Measurements from ENCODE around the gene TRDMT1. TPM values are rescaled to one million over a fixed set of nuclear protein-coding genes. Genes with fewer than 3 reads are reported as not detected.

TRDMT1 gene
- total and polyA plus RNA-seq, 2 donors (not counting 1 experiment from before 2014, with no cell fraction given): 3.0 to 20.4 TPM

DNA sequence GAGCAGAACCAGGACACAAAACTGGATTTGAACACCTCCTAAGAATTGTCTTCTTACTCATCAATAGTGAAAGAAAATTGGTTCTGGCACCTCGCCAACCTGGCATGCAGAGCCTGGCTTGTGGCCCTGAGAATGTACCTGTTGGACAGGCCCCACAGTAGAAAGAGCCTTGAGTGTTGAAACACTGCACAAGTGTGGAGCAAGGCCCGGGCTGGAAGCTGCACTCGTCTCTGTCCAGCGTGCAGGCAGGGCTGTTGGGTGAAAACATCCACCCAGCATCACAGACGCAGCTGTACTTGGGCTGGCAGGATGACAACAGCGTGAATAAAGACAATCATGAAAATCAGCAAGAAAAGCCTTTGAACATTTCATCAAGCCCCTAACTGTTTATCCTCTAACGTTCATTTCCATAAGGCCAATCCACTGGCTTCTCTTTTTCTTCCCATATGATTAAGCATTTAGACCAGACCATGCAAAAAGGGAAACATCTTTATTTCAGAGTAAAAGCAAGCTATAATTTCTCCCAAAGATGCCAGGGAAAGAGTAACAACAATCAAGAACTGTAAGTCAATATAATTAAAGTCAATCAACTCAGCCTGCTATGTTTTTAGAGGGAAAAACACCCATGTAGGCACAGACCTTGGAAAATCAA is 87.5 kb downstream of the TRDMT1 start:
- Mint-ChIP-seq H3K9me3 (ENCODE audit: insufficient read depth) (no peaks in the 10 kb centered on the region), H3K4me1 (no peaks in the 10 kb centered on the region), H3K4me3 (no peak overlapping the region), H3K27me3 (no peaks in the 10 kb centered on the region), H3K27ac (no peak overlapping the region)
- intact Hi-C loops (cut with micrococcal nuclease): no loop called here
- Histone ChIP-seq H3K9ac (ENCODE audit: low read length) (no peak overlapping the region), H3K36me3 (replicated peaks in 1 of 2; ENCODE audit: control extremely low read depth in 1 of 2, control insufficient read depth in 1 of 2, extremely low read depth in 1 of 2, insufficient read depth in 2 of 2, low read length in 1 of 2) (no peaks in the 10 kb centered on the region), H4K20me1 (ENCODE audit: control insufficient read depth, insufficient read depth, low read length, poor library complexity, severe bottlenecking) (no peaks in the 10 kb centered on the region), H3K4me1 (ENCODE audit: control insufficient read depth in 2 of 2, insufficient read depth in 2 of 2, low read length in 2 of 2) (no peaks in the 10 kb centered on the region), H3K4me3 (ENCODE audit: control extremely low read depth in 1 of 5, extremely low read depth in 1 of 5, insufficient read depth in 1 of 5, low read depth in 2 of 5, low read length in 4 of 5) (no peak overlapping the region), H3K27ac (ENCODE audit: low read length in 2 of 2) (no peak overlapping the region), H2AFZ (ENCODE audit: insufficient read depth, low read depth, low read length, poor library complexity, severe bottlenecking) (no peak overlapping the region), H3K4me2 (replicated peaks; ENCODE audit: low read depth, low read length, poor library complexity, severe bottlenecking) (no peak overlapping the region), H3K27me3 (replicated peaks in 1 of 4; ENCODE audit: control extremely low read depth in 1 of 4, control insufficient read depth in 3 of 4, insufficient read depth in 4 of 4, low read length in 3 of 4) (no peaks in the 10 kb centered on the region), H3K9me3 (ENCODE audit: control extremely low read depth in 1 of 3, control insufficient read depth in 2 of 3, insufficient read depth in 1 of 3, low read length in 2 of 3) (no peaks in the 10 kb centered on the region), H3K79me2 (ENCODE audit: control insufficient read depth, insufficient read depth, low read length) (no peaks in the 10 kb centered on the region)
- ChIA-PET POLR2A (no interaction called here), CTCF (no interaction called here)
- ATAC-seq (ENCODE audit: low read depth) (no peak), DNase-seq (no peak)
- TF ChIP-seq EZH2 (IDR thresholded peaks at IDR 0.05; ENCODE audit: borderline replicate concordance, insufficient read depth, low read depth, low read length, poor library complexity, severe bottlenecking): no peak
- TF ChIP-seq, protein P1, sequence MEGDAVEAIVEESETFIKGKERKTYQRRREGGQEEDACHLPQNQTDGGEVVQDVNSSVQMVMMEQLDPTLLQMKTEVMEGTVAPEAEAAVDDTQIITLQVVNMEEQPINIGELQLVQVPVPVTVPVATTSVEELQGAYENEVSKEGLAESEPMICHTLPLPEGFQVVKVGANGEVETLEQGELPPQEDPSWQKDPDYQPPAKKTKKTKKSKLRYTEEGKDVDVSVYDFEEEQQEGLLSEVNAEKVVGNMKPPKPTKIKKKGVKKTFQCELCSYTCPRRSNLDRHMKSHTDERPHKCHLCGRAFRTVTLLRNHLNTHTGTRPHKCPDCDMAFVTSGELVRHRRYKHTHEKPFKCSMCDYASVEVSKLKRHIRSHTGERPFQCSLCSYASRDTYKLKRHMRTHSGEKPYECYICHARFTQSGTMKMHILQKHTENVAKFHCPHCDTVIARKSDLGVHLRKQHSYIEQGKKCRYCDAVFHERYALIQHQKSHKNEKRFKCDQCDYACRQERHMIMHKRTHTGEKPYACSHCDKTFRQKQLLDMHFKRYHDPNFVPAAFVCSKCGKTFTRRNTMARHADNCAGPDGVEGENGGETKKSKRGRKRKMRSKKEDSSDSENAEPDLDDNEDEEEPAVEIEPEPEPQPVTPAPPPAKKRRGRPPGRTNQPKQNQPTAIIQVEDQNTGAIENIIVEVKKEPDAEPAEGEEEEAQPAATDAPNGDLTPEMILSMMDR (IDR thresholded peaks at IDR 0.05): no peak
- 95% methylated on average over 6 of the region's 7 CpGs for WGBS (ENCODE audit: insufficient coverage)

DNA sequence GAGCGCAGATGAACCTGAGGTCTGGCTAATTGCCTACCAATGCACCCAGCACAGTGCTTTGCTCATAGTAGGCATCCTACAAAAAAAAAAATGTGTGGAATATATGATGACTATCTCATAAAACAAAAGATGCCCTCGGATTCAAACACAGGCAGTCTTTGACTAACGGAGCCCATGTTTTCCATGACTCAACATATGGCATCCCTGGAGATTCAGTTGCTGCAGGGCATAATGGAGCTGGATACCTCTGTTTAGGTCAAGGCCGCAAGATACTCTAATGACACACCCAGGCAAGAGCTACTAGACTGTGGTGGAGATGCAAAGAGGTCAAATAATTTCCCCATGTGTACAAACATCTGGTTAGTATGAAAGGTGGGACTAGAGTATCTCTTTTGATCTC is 88.1 kb downstream of the TRDMT1 start:
- no peaks in the 10 kb centered on the region for H3K9me3 ChIP-seq (ENCODE audit: control extremely low read depth in 1 of 3, control insufficient read depth in 2 of 3, insufficient read depth in 1 of 3, low read length in 2 of 3)
- H3K4me3 ChIP-seq (ENCODE audit: control extremely low read depth in 1 of 5, extremely low read depth in 1 of 5, insufficient read depth in 1 of 5, low read depth in 2 of 5, low read length in 4 of 5): no peak overlapping the region
- WGBS (ENCODE audit: insufficient coverage): 94% methylated on average over 2 of the region's 4 CpGs
- ATAC-seq (ENCODE audit: low read depth): no peak
- H3K27ac ChIP-seq (ENCODE audit: low read length in 2 of 2): no peak overlapping the region
- no peak overlapping the region for H3K4me3 Mint-ChIP-seq
- H3K9me3 Mint-ChIP-seq (ENCODE audit: insufficient read depth): no peaks in the 10 kb centered on the region
- DNase-seq: no peak
- H3K27me3 ChIP-seq (replicated peaks in 1 of 4; ENCODE audit: control extremely low read depth in 1 of 4, control insufficient read depth in 3 of 4, insufficient read depth in 4 of 4, low read length in 3 of 4): no peaks in the 10 kb centered on the region
- no peak for TF ChIP-seq EZH2 (IDR thresholded peaks at IDR 0.05; ENCODE audit: borderline replicate concordance, insufficient read depth, low read depth, low read length, poor library complexity, severe bottlenecking)
- TF ChIP-seq, protein P1 (IDR thresholded peaks at IDR 0.05): no peak
- no peaks in the 10 kb centered on the region for H3K79me2 ChIP-seq (ENCODE audit: control insufficient read depth, insufficient read depth, low read length)
- H3K4me1 ChIP-seq (ENCODE audit: control insufficient read depth in 2 of 2, insufficient read depth in 2 of 2, low read length in 2 of 2): no peaks in the 10 kb centered on the region
- H3K4me1 Mint-ChIP-seq: no peaks in the 10 kb centered on the region
- no peak overlapping the region for H3K9ac ChIP-seq (ENCODE audit: low read length)
- ChIA-PET CTCF (no interaction called here), POLR2A (no interaction called here)
- intact Hi-C loops (cut with micrococcal nuclease): no loop called here
- H3K36me3 ChIP-seq (replicated peaks in 1 of 2; ENCODE audit: control extremely low read depth in 1 of 2, control insufficient read depth in 1 of 2, extremely low read depth in 1 of 2, insufficient read depth in 2 of 2, low read length in 1 of 2): no peaks in the 10 kb centered on the region
- H4K20me1 ChIP-seq (ENCODE audit: control insufficient read depth, insufficient read depth, low read length, poor library complexity, severe bottlenecking): no peaks in the 10 kb centered on the region
- no peak overlapping the region for H2AFZ ChIP-seq (ENCODE audit: insufficient read depth, low read depth, low read length, poor library complexity, severe bottlenecking)
- no peaks in the 10 kb centered on the region for H3K27me3 Mint-ChIP-seq
- H3K4me2 ChIP-seq (replicated peaks; ENCODE audit: low read depth, low read length, poor library complexity, severe bottlenecking): no peak overlapping the region
- H3K27ac Mint-ChIP-seq: no peak overlapping the region

Measured in B cell (primary cell).